PC-9 (cell line): ENCODE data around the gene ARHGAP42. TPM values are rescaled to one million over a fixed set of nuclear protein-coding genes. Genes with fewer than 3 reads are reported as not detected.
A peak's percentile ranks its signal among the peaks of the same experiment; 100 is the strongest.
"Not testable (repeated sequence)": the region's sequence is repeated elsewhere in the genome, so short reads cannot be mapped to it uniquely, and the experiment has no call there.

Experiments used
- BruUV-seq: library from RNA; stranded (reverse); fragments of 400-500 nt; replicated peaks from 2 replicates; lab custom pipeline; 2021; lab: Mats Ljungman, UMichigan
- CTCF ChIA-PET: fragments of 300-600 bp; sonication (Branson Sonifier 250); formaldehyde crosslinking; loops from one replicate; lab custom pipeline; 2022; ENCODE audit warnings: antibody characterized with exemption; lab: Charles Lee
- POLR2A ChIA-PET: fragments of 300-600 bp; sonication (Branson Sonifier 250); formaldehyde crosslinking; loops from one replicate; lab custom pipeline; 2022; ENCODE audit warnings: antibody characterized with exemption; ENCODE audit not compliant: unreplicated experiment; lab: Charles Lee
- DNase-seq, 2 experiments: peaks; one replicate each; pipeline versions ENCODE4 v3.0.0 to v3.0.0-alpha.2; 2015 to 2022; ENCODE audit warnings: mixed read lengths in 1 of 2
- H2AFZ ChIP-seq: fragments of 200-600 bp; sonication (generic); 2 replicates; pipeline ENCODE4 v1.8.1; 2017; ENCODE audit warnings: antibody characterized with exemption
- H3F3A ChIP-seq: fragments of 200-600 bp; sonication (generic); 2 replicates; pipeline ENCODE4 v1.8.1; 2017; ENCODE audit warnings: antibody characterized with exemption, mild to moderate bottlenecking, low read depth; ENCODE audit not compliant: insufficient read depth
- H3K27ac ChIP-seq: fragments of 200-600 bp; sonication (generic); 2 replicates; pipeline ENCODE4 v1.6.1; 2016; ENCODE audit warnings: mixed run types
- H3K27me3 ChIP-seq: fragments of 200-600 bp; sonication (generic); 2 replicates; pipeline ENCODE4 v1.6.1; 2016; ENCODE audit warnings: low read depth, mixed run types; ENCODE audit not compliant: insufficient read depth
- H3K36me3 ChIP-seq: fragments of 200-600 bp; sonication (generic); 2 replicates; pipeline ENCODE4 v1.6.1; 2016; ENCODE audit warnings: low read depth, mixed run types
- H3K4me1 ChIP-seq: fragments of 200-600 bp; sonication (generic); replicated peaks from 2 replicates; pipeline ENCODE4 v1.6.1; 2016; ENCODE audit warnings: mixed run types; ENCODE audit not compliant: insufficient read depth
- H3K4me2 ChIP-seq: fragments of 200-600 bp; sonication (generic); 2 replicates; pipeline ENCODE4 v1.6.1; 2017; ENCODE audit warnings: mixed run types
- H3K4me3 ChIP-seq: fragments of 200-600 bp; sonication (generic); 2 replicates; pipeline ENCODE4 v1.6.1; 2016; ENCODE audit warnings: mixed run types
- H3K79me2 ChIP-seq: fragments of 200-600 bp; sonication (generic); 2 replicates; pipeline ENCODE4 v1.6.1; 2017; ENCODE audit warnings: low read depth, mixed run types
- H3K9me2 ChIP-seq: fragments of 200-600 bp; sonication (generic); 2 replicates; pipeline ENCODE4 v1.8.1; 2017; ENCODE audit warnings: mild to moderate bottlenecking; ENCODE audit not compliant: insufficient read depth
- H3K9me3 ChIP-seq: fragments of 200-600 bp; sonication (generic); 2 replicates; pipeline ENCODE4 v1.8.1; 2016; ENCODE audit warnings: low read depth; ENCODE audit not compliant: insufficient read depth
- H4K20me1 ChIP-seq: fragments of 200-600 bp; sonication (generic); 2 replicates; pipeline ENCODE4 v1.8.1; 2017; ENCODE audit not compliant: insufficient read depth
- CTCF ChIP-seq: fragments of 200-600 bp; sonication (generic); conservative IDR thresholded peaks from 2 replicates; pipeline ENCODE4 v1.6.1; 2017; ENCODE audit warnings: mixed run types, antibody characterized with exemption, mild to moderate bottlenecking, moderate library complexity
- EZH2 ChIP-seq: fragments of 200-600 bp; sonication (generic); IDR thresholded peaks from 2 replicates; pipeline ENCODE4 v1.8.0; 2017; ENCODE audit warnings: antibody characterized with exemption, low read depth
- intact Hi-C: fragments of 100-400 bp; cut with micrococcal nuclease; formaldehyde crosslinking; loops from one replicate; pipeline ENCODE4 v1.10.0; 2022; ENCODE audit not compliant: unreplicated experiment
- total RNA-seq: library from RNA; stranded (reverse); gene quantifications from 2 replicates; pipeline ENCODE4 v1.2.3, GENCODE V29; 2021

The ARHGAP42 gene
- total RNA-seq, 1 experiment from 2014 or later, result 12.8 TPM

GRCh38 chr11:100748153-100748552, 61.1 kb downstream of the ARHGAP42 start:
- Histone ChIP-seq H3K27ac (no peak overlapping the region), H4K20me1 (no peaks in the 10 kb centered on the region), H3K9me2 (no peaks in the 10 kb centered on the region), H3K4me2 (no peak overlapping the region), H3K9me3 (peaks cover 9% of the 10 kb centered on the region; the same call in 1 of the 2 replicates), H3K4me3 (no peak overlapping the region), H3K4me1 (peaks cover 19% of the 10 kb centered on the region), H2AFZ (no peak overlapping the region), H3K27me3 (no peaks in the 10 kb centered on the region), H3K79me2 (no peaks in the 10 kb centered on the region), H3F3A (peaks cover 18% of the 10 kb centered on the region), H3K36me3 (no peaks in the 10 kb centered on the region)
- intact Hi-C loops, result no loop called here
- CTCF ChIA-PET, result no interaction called here
- no peak for TF ChIP-seq EZH2
- TF ChIP-seq CTCF, result no peak
- DNase-seq, result no peak
- POLR2A ChIA-PET, result no interaction called here
- BruUV-seq, result no TSS peak

GRCh38 chr11:100749887-100750565, 62.9 kb downstream of the ARHGAP42 start:
- H3K4me2 ChIP-seq, H3K9me3 ChIP-seq, CTCF ChIA-PET, intact Hi-C loops, DNase-seq, H3K9me2 ChIP-seq, H2AFZ ChIP-seq, BruUV-seq, POLR2A ChIA-PET, H3K27ac ChIP-seq, H4K20me1 ChIP-seq, H3K36me3 ChIP-seq, H3K4me3 ChIP-seq, H3K79me2 ChIP-seq, H3K27me3 ChIP-seq: not testable (repeated sequence)
- peaks cover 26% of the 10 kb centered on the region for H3F3A ChIP-seq
- H3K4me1 ChIP-seq, result peaks cover 33% of the 10 kb centered on the region

GRCh38 chr11:100750566-100750891, 63.4 kb downstream of the ARHGAP42 start:
- H4K20me1 ChIP-seq, CTCF ChIA-PET, H3K9me2 ChIP-seq, POLR2A ChIA-PET, H3K36me3 ChIP-seq, H3K4me3 ChIP-seq, H3K4me2 ChIP-seq, H3K27me3 ChIP-seq, H2AFZ ChIP-seq, BruUV-seq, DNase-seq, H3K27ac ChIP-seq, H3K79me2 ChIP-seq, intact Hi-C loops, H3K9me3 ChIP-seq: not testable (repeated sequence)
- peaks cover 33% of the 10 kb centered on the region for H3K4me1 ChIP-seq
- H3F3A ChIP-seq, result peaks cover 26% of the 10 kb centered on the region

GRCh38 chr11:100752371-100753171, 65.5 kb downstream of the ARHGAP42 start:
- Histone ChIP-seq H3K79me2 (no peaks in the 10 kb centered on the region), H4K20me1 (no peaks in the 10 kb centered on the region), H3K9me2 (no peaks in the 10 kb centered on the region), H3K4me3 (no peak overlapping the region; the same call in 1 of the 2 replicates), H2AFZ (no peak overlapping the region), H3K4me2 (peak overlapping the region; percentile 55), H3K36me3 (no peaks in the 10 kb centered on the region), H3K9me3 (peaks cover 9% of the 10 kb centered on the region), H3K27me3 (no peaks in the 10 kb centered on the region), H3K4me1 (peaks cover 33% of the 10 kb centered on the region), H3F3A (peaks cover 26% of the 10 kb centered on the region), H3K27ac (peak overlapping the region; percentile 76)
- no TSS peak for BruUV-seq
- peak; percentile 45 to 63 for DNase-seq
- ChIA-PET CTCF (interaction anchor here (1.0 to 1.7 kb wide), 4 partner anchors 23 to 103 kb away, joined by 3 to 5 read pairs (median 4); no protein-coding TSS in a partner anchor), POLR2A (interaction anchor here (0.6 to 1.0 kb wide), 6 partner anchors 23 to 99 kb away, joined by 3 to 13 read pairs (median 6); no protein-coding TSS in a partner anchor)
- TF ChIP-seq EZH2, result no peak
- TF ChIP-seq CTCF, result no peak
- intact Hi-C loops, result loop anchor here (1.0 to 2.0 kb wide), 4 partner anchors 13 to 174 kb away; no protein-coding TSS in a partner anchor
